ENCODE data around the gene TRPC5OS. TPM values are rescaled to one million over a fixed set of nuclear protein-coding genes. Genes with fewer than 3 reads are reported as not detected.

Gene TRPC5OS
- total RNA-seq, 1 experiment from 2014 or later = not detected

GRCh38 chrX:111876646-111877045, 665 bp downstream of the TRPC5OS start:
- ATAC-seq (no peak), DNase-seq (ENCODE audit: low spot score) (no peak)
- CTCF ChIA-PET = no interaction called here
- no peaks in the 10 kb centered on the region for H3K4me1 Mint-ChIP-seq
- H3K27ac Mint-ChIP-seq = no peak overlapping the region
- no peak overlapping the region for H3K4me3 Mint-ChIP-seq
- no peaks in the 10 kb centered on the region for H3K9me3 Mint-ChIP-seq
- H3K36me3 Mint-ChIP-seq = no peaks in the 10 kb centered on the region
- TF ChIP-seq STAT6 (CRISPR knock-in tag; conservative IDR thresholded peaks at IDR 0.05; ENCODE audit: low read depth) (no peak), TEAD1 (CRISPR knock-in tag; IDR thresholded peaks at IDR 0.05) (no peak), USF1 (CRISPR knock-in tag; IDR thresholded peaks at IDR 0.05) (no peak), PRDM15 (CRISPR knock-in tag; IDR thresholded peaks at IDR 0.05) (no peak), SMAD3 (CRISPR knock-in tag; IDR thresholded peaks at IDR 0.05; ENCODE audit: borderline replicate concordance) (no peak), JAZF1 (CRISPR knock-in tag; IDR thresholded peaks at IDR 0.05) (no peak), ZNF263 (CRISPR knock-in tag; IDR thresholded peaks at IDR 0.05; ENCODE audit: low read depth) (no peak), TP53 (CRISPR knock-in tag; IDR thresholded peaks at IDR 0.05) (no peak), FOXP4 (CRISPR knock-in tag; IDR thresholded peaks at IDR 0.05) (no peak), E2F1 (CRISPR knock-in tag; IDR thresholded peaks at IDR 0.05) (no peak), ELF4 (CRISPR knock-in tag; IDR thresholded peaks at IDR 0.05; ENCODE audit: low read depth) (no peak), AR (CRISPR knock-in tag; IDR thresholded peaks at IDR 0.05) (no peak), ZNF232 (CRISPR knock-in tag; IDR thresholded peaks at IDR 0.05) (no peak), CDX4 (CRISPR knock-in tag; IDR thresholded peaks at IDR 0.05; ENCODE audit: borderline replicate concordance) (no peak), FOXJ3 (CRISPR knock-in tag; IDR thresholded peaks at IDR 0.05; ENCODE audit: borderline replicate concordance) (no peak), SMAD4 (CRISPR knock-in tag; IDR thresholded peaks at IDR 0.05) (no peak), EMX1 (CRISPR knock-in tag; IDR thresholded peaks at IDR 0.05) (no peak), CREB1 (CRISPR knock-in tag; IDR thresholded peaks at IDR 0.05) (no peak)
- no peaks in the 10 kb centered on the region; the same call in 1 of the 2 replicates for H3K27me3 Mint-ChIP-seq (ENCODE audit: low read depth)
- POLR2A ChIA-PET = no interaction called here
